GM19452 (cell line): ENCODE measurements around the gene MAGEB10.
"Not testable (repeated sequence)": the region's sequence is repeated elsewhere in the genome, so short reads cannot be mapped to it uniquely, and the experiment has no call there.

Source experiments
- ATAC-seq: cut with Tn5 transposase; IDR thresholded peaks from one replicate; pipeline ENCODE4 v1.9.1; 2021; ENCODE audit not compliant: unreplicated experiment

The MAGEB10 gene

GRCh38 chrX:27807690-27808089 lies at the start of gene MAGEB10:
TSS of gene MAGEB10 (plus strand) at chrX:27807990. CDS start at chrX:27821307, 13,317 bp downstream.
- ATAC-seq, result no peak

DNA sequence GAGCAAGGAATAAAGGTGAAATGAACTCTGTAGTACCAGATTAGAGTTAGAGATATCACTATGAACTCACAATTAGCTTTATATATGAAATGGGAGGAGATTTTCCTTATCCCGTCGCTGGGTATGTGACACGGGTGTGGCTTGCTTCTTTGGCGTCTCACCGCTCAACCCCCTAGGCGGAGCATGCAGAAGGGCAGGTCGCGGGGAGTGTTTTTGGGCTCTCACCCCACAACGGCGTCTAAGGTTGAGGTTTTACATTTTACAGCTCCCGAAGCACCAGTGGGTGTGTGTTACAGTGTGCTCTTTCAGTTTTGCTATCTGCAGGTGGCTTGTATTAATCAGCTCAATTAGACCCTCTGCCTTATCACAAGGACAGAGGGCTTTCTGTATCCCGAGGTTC lies 42.1 kb upstream of the MAGEB10 start:
- ATAC-seq, result no peak

DNA sequence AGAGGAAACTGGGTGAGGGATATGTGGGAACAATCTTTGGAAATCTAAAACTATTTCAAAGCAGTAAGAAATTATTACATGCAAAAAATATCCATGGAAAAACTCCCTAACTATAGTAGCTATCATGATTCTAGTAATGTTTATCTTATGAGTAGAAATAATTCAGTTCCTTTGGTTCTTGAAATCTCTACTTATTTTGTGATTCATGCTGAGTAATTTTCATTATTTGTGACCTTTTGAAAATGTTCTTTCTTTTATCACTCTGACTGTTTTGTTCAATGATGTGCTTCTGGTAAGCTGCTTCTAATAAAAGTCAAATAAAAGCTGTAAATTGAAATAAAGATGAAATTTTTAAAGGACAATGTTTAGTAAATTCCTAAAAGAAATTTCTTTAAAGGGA lies 40.4 kb upstream of the MAGEB10 start:
- ATAC-seq, result no peak

DNA sequence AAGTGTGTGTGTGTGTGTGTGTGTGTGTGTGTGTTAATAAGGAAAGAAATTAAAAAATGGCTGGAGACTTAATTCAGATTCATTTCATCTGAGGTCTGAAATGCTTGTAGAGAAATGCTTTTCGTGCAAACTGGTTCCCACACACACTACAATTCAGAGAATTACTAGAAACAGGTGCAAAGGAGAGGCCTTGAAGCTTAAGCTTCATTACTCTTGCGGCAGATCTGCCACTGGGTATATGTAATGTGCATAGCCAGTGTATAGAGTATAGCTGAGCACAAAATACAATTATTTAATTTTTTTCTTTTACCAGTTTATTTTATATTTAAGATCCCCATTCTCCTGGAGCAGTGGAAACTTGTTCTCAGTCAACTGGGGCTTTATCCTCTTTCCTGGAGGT lies 31.8 kb upstream of the MAGEB10 start:
- ATAC-seq, result no peak

GRCh38 chrX:27796640-27797257 lies 11.0 kb upstream of the MAGEB10 start:
- ATAC-seq, result no peak

GRCh38 chrX:27797575-27797974 lies 10.2 kb upstream of the MAGEB10 start:
- ATAC-seq, result no peak

DNA sequence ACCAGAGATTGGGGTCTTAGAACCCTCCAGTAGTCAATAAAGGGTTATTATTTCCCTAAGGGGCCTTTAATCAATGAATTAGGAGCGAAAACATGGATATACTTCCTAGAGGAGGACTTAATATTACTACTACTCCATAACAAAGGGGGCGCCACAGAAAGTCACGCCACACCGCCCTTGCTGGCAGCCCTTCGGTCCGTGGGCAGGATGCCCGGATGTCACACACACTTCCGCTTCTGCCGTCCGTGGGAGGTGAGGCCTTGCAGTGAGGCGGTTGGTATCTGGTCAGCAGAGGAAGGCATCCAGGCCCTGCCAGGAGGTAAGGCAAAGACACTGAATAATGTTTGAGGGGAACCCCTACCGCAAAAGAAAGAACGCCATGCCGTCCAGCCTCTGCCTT lies 436 bp downstream of the MAGEB10 start:
- no peak for ATAC-seq

GRCh38 chrX:27808991-27809859 lies 1.4 kb downstream of the MAGEB10 start:
- ATAC-seq, result not testable (repeated sequence)

DNA sequence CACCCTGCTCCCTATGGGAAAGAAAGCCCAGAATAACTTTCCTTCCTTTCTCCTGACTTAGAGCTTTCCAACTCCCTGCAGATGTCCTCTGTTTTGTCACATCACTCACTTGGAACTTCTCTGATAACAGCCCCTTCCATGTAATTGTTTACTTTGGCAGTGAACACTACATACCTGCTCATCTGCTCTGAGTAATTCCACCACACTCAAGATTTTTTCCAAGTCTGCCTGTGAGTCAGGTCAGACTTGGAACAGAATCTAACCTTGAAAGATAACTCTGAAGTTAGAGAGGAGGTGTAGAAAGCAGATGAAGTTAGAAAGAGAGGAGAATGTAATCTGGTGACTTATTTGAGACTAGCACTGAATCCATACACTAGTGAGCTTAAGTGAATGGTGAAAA lies 7.4 kb downstream of the MAGEB10 start:
- ATAC-seq, result no peak

GRCh38 chrX:27823812-27824211 lies 16.0 kb downstream of the MAGEB10 start:
- no peak for ATAC-seq

GRCh38 chrX:27838185-27838584 lies 30.4 kb downstream of the MAGEB10 start:
- no peak for ATAC-seq

- ATAC-seq, result no peak
These were observed 33.1 kb downstream of the MAGEB10 start for GRCh38 chrX:27840881-27841280.

DNA sequence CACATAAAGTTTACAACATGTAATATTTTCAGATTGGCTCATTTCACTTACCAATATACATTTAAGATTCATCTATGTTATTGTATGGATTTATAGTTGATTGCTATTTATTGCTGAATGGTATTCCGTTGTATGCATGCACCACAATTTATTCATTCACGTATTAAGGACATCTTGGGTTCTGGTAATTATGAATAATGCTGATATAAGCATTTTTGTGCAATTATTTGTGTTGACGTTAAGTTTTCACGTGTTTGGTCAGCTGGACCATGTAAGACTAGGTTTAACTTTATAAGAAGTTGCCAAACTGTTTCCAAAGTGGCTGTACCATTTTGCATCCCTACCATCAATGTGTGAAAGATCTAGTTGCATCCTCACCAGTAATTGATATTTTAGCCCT lies 35.1 kb downstream of the MAGEB10 start:
- no peak for ATAC-seq

DNA sequence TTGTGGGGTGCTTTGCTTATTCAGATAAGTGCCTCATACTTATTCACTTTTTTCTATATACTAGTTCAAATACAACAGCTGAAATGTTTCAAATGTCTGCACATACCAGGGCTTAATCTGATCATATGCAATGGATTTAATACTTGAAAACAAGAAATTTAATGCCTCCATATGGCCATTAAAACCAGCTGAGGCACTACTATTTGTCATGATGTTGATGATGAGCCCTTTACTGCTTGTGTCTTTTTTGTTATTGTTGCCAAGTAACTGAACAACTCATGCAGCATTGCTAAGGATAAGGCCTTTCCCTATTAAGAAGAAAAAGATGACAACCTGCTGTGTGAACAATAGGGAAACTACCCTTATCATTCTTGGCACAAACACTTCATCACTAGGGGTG lies 52.5 kb downstream of the MAGEB10 start:
- no peak for ATAC-seq

- no peak for ATAC-seq
These were observed 56.0 kb downstream of the MAGEB10 start for GRCh38 chrX:27863809-27864208.
